GM23248 (cell line): ENCODE results near the gene TBC1D13. TPM values are rescaled to one million over a fixed set of nuclear protein-coding genes. Genes with fewer than 3 reads are reported as not detected.
A peak's percentile ranks its signal among the peaks of the same experiment; 100 is the strongest.

Experiments used
- DNase-seq: peaks from one replicate; pipeline ENCODE4 v3.0.0-alpha.2; 2015
- H2AFZ ChIP-seq: fragments of 200-600 bp; sonication (generic); 2 replicates; pipeline ENCODE4 v1.6.1; 2016; ENCODE audit warnings: antibody characterized with exemption
- H3F3A ChIP-seq: fragments of 200-600 bp; sonication (generic); 2 replicates; pipeline ENCODE4 v1.6.1; 2016; ENCODE audit warnings: mild to moderate bottlenecking, antibody characterized with exemption, mixed run types; ENCODE audit not compliant: insufficient read depth
- H3K27ac ChIP-seq: fragments of 200-600 bp; sonication (generic); 2 replicates; pipeline ENCODE4 v1.5.1; 2016; ENCODE audit warnings: mild to moderate bottlenecking
- H3K27me3 ChIP-seq: fragments of 200-600 bp; sonication (generic); replicated peaks from 2 replicates; pipeline ENCODE4 v1.6.1; 2016; ENCODE audit warnings: mild to moderate bottlenecking; ENCODE audit not compliant: insufficient read depth
- H3K36me3 ChIP-seq: fragments of 200-600 bp; sonication (generic); 2 replicates; pipeline ENCODE4 v1.6.1; 2016; ENCODE audit warnings: low read depth, mild to moderate bottlenecking
- H3K4me1 ChIP-seq: fragments of 200-600 bp; sonication (generic); 2 replicates; pipeline ENCODE4 v1.6.1; 2016; ENCODE audit warnings: mild to moderate bottlenecking; ENCODE audit not compliant: insufficient read depth
- H3K4me2 ChIP-seq: fragments of 200-600 bp; sonication (generic); one replicate; pipeline ENCODE4 v1.6.1; 2016; ENCODE audit warnings: mild to moderate bottlenecking; ENCODE audit not compliant: unreplicated experiment
- H3K4me3 ChIP-seq: fragments of 200-600 bp; sonication (generic); 2 replicates; pipeline ENCODE4 v1.5.1; 2016; ENCODE audit warnings: mild to moderate bottlenecking
- H3K79me2 ChIP-seq: fragments of 200-600 bp; sonication (generic); 2 replicates; pipeline ENCODE4 v1.6.1; 2016; ENCODE audit warnings: mild to moderate bottlenecking; ENCODE audit not compliant: insufficient read depth
- H3K9ac ChIP-seq: fragments of 200-600 bp; sonication (generic); 2 replicates; pipeline ENCODE4 v1.6.1; 2016; ENCODE audit warnings: mild to moderate bottlenecking
- H3K9me2 ChIP-seq: fragments of 200-600 bp; sonication (generic); 2 replicates; pipeline ENCODE4 v1.6.1; 2016; ENCODE audit warnings: mixed run types, mild to moderate bottlenecking, moderate library complexity; ENCODE audit not compliant: insufficient read depth
- H3K9me3 ChIP-seq: fragments of 200-600 bp; sonication (generic); one replicate; pipeline ENCODE4 v1.6.1; 2017; ENCODE audit warnings: low read depth
- H4K20me1 ChIP-seq: fragments of 200-600 bp; sonication (generic); 2 replicates; pipeline ENCODE4 v1.6.0; 2016; ENCODE audit not compliant: insufficient read depth
- EZH2 ChIP-seq: fragments of 200-600 bp; sonication (generic); IDR thresholded peaks from 2 replicates; pipeline ENCODE4 v1.6.1; 2018; ENCODE audit warnings: antibody characterized with exemption, mild to moderate bottlenecking; ENCODE audit not compliant: insufficient read depth, poor library complexity, severe bottlenecking
- EZH2phosphoT487 ChIP-seq: fragments of 200-600 bp; sonication (generic); IDR thresholded peaks from 2 replicates; pipeline ENCODE4 v1.6.1; 2018; ENCODE audit warnings: antibody characterized with exemption, moderate library complexity, mild to moderate bottlenecking, low read depth; ENCODE audit not compliant: insufficient read depth
- WGBS, 2 experiments: methylation state at CpG; one replicate each; pipeline ENCODE4 v1.1.6; 2015 to 2017; ENCODE audit warnings: low lambda C conversion rate in 2 of 2, low coverage in 1 of 2; ENCODE audit errors: missing lambda C conversion rate in 2 of 2; 5-methylcytosine and 5-hydroxymethylcytosine counted together
- in situ Hi-C: fragments of 300-500 bp; cut with MboI; formaldehyde crosslinking; loops from 2 replicates; pipeline ENCODE4 v1.15.0; 2020
- polyA plus RNA-seq: library from polyadenylated mRNA; unstranded; fragments of >200 nt; fragmentation: Nextera tagmentation; extraction: Ambion mirVana; gene quantifications from 2 replicates; pipeline ENCODE4 v1.2.1, GENCODE V29; 2016
- total RNA-seq: library from RNA; depleted of rRNA; stranded (reverse); fragments of >200 nt; shearing (Covaris generic); gene quantifications from 2 replicates; pipeline ENCODE4 v1.2.3, GENCODE V29; 2014

The TBC1D13 gene
- total and polyA plus RNA-seq, 2 experiments from 2014 or later, result 17.3 to 25.3 TPM

DNA sequence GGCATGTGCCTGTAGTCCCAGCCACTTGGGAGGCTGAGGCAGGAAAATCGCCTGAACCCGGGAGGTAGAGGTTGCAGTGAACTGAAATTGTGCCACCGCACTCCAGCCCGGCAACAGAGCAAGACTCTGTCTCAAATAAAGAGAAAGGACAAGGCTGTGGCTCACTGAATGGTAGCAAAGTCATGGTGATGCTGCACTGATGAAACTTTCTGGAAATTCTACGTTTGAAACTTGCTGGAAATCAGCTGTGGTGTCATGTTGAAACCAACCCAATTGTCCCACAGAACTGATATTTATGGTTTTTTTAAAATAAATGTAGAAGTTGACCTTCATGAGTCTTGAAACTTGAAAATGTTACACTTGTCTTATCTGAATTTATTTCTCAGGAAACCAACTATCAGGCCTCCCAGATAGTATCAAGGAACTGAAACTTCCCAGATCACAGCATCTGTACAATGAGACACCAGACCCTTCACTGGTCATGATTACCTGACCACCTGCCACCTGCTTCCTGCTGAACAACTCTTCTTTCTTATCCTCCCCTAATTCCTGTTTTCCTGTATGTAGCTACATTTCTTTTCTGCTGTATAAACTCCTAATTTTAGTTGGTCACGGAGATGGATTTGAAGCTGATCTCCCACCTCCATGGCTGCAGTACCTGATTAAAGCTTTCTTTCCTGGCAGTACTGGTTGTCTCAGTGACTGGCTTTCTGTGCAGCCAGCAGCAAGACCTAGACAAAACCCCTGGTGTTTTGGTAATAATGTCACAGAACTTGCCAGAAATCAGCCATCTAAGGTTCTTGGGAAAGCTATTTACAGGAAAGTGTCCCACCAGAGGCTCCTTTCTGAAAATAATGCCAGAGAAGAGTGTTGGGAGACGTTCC lies 5.6 kb upstream of the TBC1D13 start:
- TF ChIP-seq EZH2phosphoT487 (no peak), EZH2 (no peak)
- WGBS, 2 experiments, result 65 to 70% methylated on average over 7 of the region's 7 CpGs
- Histone ChIP-seq H3K4me2 (no peak overlapping the region), H2AFZ (no peak overlapping the region), H3K9ac (no peak overlapping the region), H3K27me3 (no peaks in the 10 kb centered on the region), H3F3A (no peaks in the 10 kb centered on the region), H3K27ac (no peak overlapping the region), H3K4me1 (no peaks in the 10 kb centered on the region), H3K4me3 (no peak overlapping the region), H4K20me1 (no peaks in the 10 kb centered on the region), H3K9me3 (no peaks in the 10 kb centered on the region), H3K36me3 (no peaks in the 10 kb centered on the region), H3K9me2 (no peaks in the 10 kb centered on the region), H3K79me2 (no peaks in the 10 kb centered on the region)
- DNase-seq, result no peak
- in situ Hi-C loops, result no loop called here

DNA sequence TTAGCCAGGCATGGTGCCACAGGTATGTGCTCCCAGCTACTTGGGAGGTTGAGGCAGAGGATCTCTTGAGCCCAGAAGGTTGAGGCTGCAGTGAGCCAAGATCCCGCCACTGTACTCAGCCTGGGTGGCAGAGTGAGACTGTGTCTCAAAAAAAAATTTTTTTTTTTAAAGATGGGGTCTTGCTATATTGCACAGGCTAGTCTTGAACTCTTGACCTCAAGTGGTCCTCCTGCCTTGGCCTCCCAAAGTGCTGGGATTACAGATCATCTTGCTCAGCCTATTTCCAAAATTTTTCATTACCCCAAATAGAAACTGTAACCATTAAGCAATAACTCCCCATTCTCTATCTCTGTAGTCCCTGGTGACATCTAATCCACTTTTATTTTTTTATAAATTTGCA lies 4.4 kb upstream of the TBC1D13 start:
- Histone ChIP-seq H3K4me1 (no peaks in the 10 kb centered on the region), H3K27ac (no peak overlapping the region), H3K4me2 (no peak overlapping the region), H3K4me3 (no peak overlapping the region), H3K9ac (no peak overlapping the region), H3K9me2 (no peaks in the 10 kb centered on the region), H4K20me1 (no peaks in the 10 kb centered on the region), H3K9me3 (no peaks in the 10 kb centered on the region), H3K79me2 (peaks cover 9% of the 10 kb centered on the region), H3F3A (0 out of 2 replicates have a peak, but pooled peaks cover 1% of the 10 kb centered on the region), H3K27me3 (no peaks in the 10 kb centered on the region), H3K36me3 (no peaks in the 10 kb centered on the region), H2AFZ (no peak overlapping the region)
- in situ Hi-C loops, result no loop called here
- WGBS, 2 experiments, result 81 to 94% methylated on average over 1 of the region's 1 CpG
- no peak for DNase-seq
- TF ChIP-seq EZH2 (no peak), EZH2phosphoT487 (no peak)

DNA sequence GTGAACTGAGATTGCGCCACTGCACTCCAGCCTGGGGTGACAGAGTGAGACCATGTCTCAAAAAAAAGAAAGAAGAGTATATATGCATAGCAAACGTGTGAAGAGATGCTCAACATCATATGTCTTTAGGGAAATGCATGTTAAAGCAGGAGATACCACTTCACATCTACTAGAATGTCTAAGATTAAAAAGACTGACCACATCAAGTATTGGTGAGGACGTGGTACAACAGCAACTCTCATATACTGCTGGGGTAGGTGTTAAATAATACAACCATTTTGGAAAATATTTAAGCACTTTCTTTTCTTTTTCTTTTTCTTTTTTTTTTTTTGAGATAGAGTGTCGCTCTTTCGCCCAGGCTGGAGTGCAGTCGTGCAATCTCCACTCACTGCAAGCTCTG lies 1.6 kb upstream of the TBC1D13 start:
- no peak overlapping the region for H3K9ac ChIP-seq
- no peak overlapping the region for H3K27ac ChIP-seq
- in situ Hi-C loops, result no loop called here
- no peaks in the 10 kb centered on the region for H3K27me3 ChIP-seq
- H3K36me3 ChIP-seq, result no peaks in the 10 kb centered on the region
- H3K4me3 ChIP-seq, result no peak overlapping the region
- no peak for TF ChIP-seq EZH2
- no peak for TF ChIP-seq EZH2phosphoT487
- no peak overlapping the region for H3K4me2 ChIP-seq
- 84 to 86% methylated on average over 6 of the region's 6 CpGs for WGBS, 2 experiments
- DNase-seq, result no peak
- H2AFZ ChIP-seq, result no peak overlapping the region
- H3K9me3 ChIP-seq, result no peaks in the 10 kb centered on the region
- H3F3A ChIP-seq, result 0 out of 2 replicates have a peak, but pooled peaks cover 5% of the 10 kb centered on the region
- H3K9me2 ChIP-seq, result no peaks in the 10 kb centered on the region
- H3K79me2 ChIP-seq, result peaks cover 27% of the 10 kb centered on the region
- no peaks in the 10 kb centered on the region for H4K20me1 ChIP-seq
- H3K4me1 ChIP-seq, result peaks cover 7% of the 10 kb centered on the region

DNA sequence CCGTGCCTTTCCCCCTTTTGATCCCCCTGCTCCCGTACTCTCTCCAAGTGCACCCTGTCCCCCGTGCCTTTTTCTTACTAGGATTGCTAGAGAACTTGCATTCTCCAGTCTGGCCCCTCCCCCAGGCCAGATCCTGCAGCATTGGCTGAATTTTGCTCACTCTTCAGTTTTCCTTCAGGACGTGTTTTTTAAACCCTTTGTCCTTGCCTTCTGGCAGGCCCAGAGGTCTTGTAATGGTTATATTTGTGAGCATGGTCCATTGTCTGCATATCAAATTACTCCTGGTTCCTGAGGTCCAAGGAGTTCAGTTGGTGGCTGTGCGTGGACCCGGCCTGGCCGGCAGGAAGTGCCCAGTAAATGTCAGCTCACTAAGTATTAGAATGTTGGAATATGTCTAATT lies 606 bp downstream of the TBC1D13 start:
- peak overlapping the region; percentile 49; the same call in 1 of the 2 replicates for H3K27ac ChIP-seq
- DNase-seq, result peak; percentile 61

More for the DNA sequence above, 606 bp downstream of the TBC1D13 start:
- Histone ChIP-seq H3K27me3 (no peaks in the 10 kb centered on the region), H3K9me3 (no peaks in the 10 kb centered on the region), H3F3A (0 out of 2 replicates have a peak, but pooled peaks cover 5% of the 10 kb centered on the region), H3K79me2 (peaks cover 27% of the 10 kb centered on the region), H3K9ac (peak overlapping the region; percentile 86), H3K4me3 (peak overlapping the region; percentile 91), H3K36me3 (no peaks in the 10 kb centered on the region; the same call in 1 of the 2 replicates), H2AFZ (peak overlapping the region; percentile 99), H3K9me2 (no peaks in the 10 kb centered on the region), H4K20me1 (no peaks in the 10 kb centered on the region), H3K4me2 (peak overlapping the region; percentile 98), H3K4me1 (peaks cover 7% of the 10 kb centered on the region)
- 3% methylated on average over 5 to 7 of the region's 7 CpGs for WGBS, 2 experiments
- TF ChIP-seq EZH2, result no peak
- no peak for TF ChIP-seq EZH2phosphoT487
- in situ Hi-C loops, result no loop called here
